Measurements from ENCODE around the gene EN1. TPM values are rescaled to one million over a fixed set of nuclear protein-coding genes. Genes with fewer than 3 reads are reported as not detected.

Gene EN1
- total RNA-seq, 1 experiment from 2014 or later, result 1.2 TPM

GRCh38 chr2:118835746-118836410, 11.6 kb downstream of the EN1 start:
- no peaks in the 10 kb centered on the region for H3K27me3 ChIP-seq
- peaks cover 30% of the 10 kb centered on the region for H3K36me3 ChIP-seq
- peak overlapping the region; percentile 54 for H3K4me3 ChIP-seq
- H3K9me3 ChIP-seq, result no peaks in the 10 kb centered on the region
- DNase-seq, result peak; percentile 63

GRCh38 chr2:118834901-118835745, 12.3 kb downstream of the EN1 start:
- Histone ChIP-seq H3K36me3 (peaks cover 24% of the 10 kb centered on the region), H3K4me3 (peak overlapping the region; percentile 54), H3K27me3 (no peaks in the 10 kb centered on the region), H3K9me3 (no peaks in the 10 kb centered on the region)
- DNase-seq, result peak; percentile 72

- Histone ChIP-seq H3K9me3 (no peaks in the 10 kb centered on the region), H3K27me3 (no peaks in the 10 kb centered on the region), H3K36me3 (peaks cover 19% of the 10 kb centered on the region), H3K4me3 (peak overlapping the region; percentile 54)
- DNase-seq, result peak; percentile 78
Measured at GRCh38 chr2:118834440-118834810, 13.0 kb downstream of the EN1 start.

GRCh38 chr2:118833716-118834439, 13.6 kb downstream of the EN1 start:
- Histone ChIP-seq H3K36me3 (peaks cover 14% of the 10 kb centered on the region; the same call in 1 of the 2 replicates), H3K4me3 (peak overlapping the region; percentile 54), H3K9me3 (no peaks in the 10 kb centered on the region), H3K27me3 (no peaks in the 10 kb centered on the region)
- no peak for DNase-seq

- no peak overlapping the region for H3K4me3 ChIP-seq
- no peaks in the 10 kb centered on the region for H3K27me3 ChIP-seq
- peaks cover 8% of the 10 kb centered on the region; the same call in 1 of the 2 replicates for H3K36me3 ChIP-seq
- no peaks in the 10 kb centered on the region for H3K9me3 ChIP-seq
- DNase-seq, result no peak
Measured at GRCh38 chr2:118832791-118833715, 14.4 kb downstream of the EN1 start.

GRCh38 chr2:118832071-118832790, 15.2 kb downstream of the EN1 start:
- no peaks in the 10 kb centered on the region for H3K27me3 ChIP-seq
- DNase-seq, result no peak
- no peak overlapping the region for H3K4me3 ChIP-seq
- no peaks in the 10 kb centered on the region for H3K9me3 ChIP-seq
- H3K36me3 ChIP-seq, result peaks cover 5% of the 10 kb centered on the region; the same call in 1 of the 2 replicates

- H3K4me3 ChIP-seq, result no peak overlapping the region
- DNase-seq, result no peak
- H3K27me3 ChIP-seq, result no peaks in the 10 kb centered on the region
- H3K9me3 ChIP-seq, result no peaks in the 10 kb centered on the region
- no peaks in the 10 kb centered on the region for H3K36me3 ChIP-seq
Measured at GRCh38 chr2:118830881-118831280, 16.6 kb downstream of the EN1 start.

GRCh38 chr2:118830118-118830517, 17.3 kb downstream of the EN1 start:
- no peak for DNase-seq
- H3K4me3 ChIP-seq, result no peak overlapping the region

GRCh38 chr2:118826093-118826492, 21.4 kb downstream of the EN1 start:
- no peaks in the 10 kb centered on the region for H3K36me3 ChIP-seq
- H3K9me3 ChIP-seq, result no peaks in the 10 kb centered on the region
- no peak overlapping the region for H3K4me3 ChIP-seq
- no peaks in the 10 kb centered on the region for H3K27me3 ChIP-seq
- no peak for DNase-seq

More at GRCh38 chr2:118830118-118830517, 17.3 kb downstream of the EN1 start:
- Histone ChIP-seq H3K36me3 (no peaks in the 10 kb centered on the region), H3K27me3 (no peaks in the 10 kb centered on the region), H3K9me3 (no peaks in the 10 kb centered on the region)

- no peaks in the 10 kb centered on the region for H3K36me3 ChIP-seq
- DNase-seq, result no peak
- H3K4me3 ChIP-seq, result no peak overlapping the region
- H3K9me3 ChIP-seq, result no peaks in the 10 kb centered on the region
- no peaks in the 10 kb centered on the region for H3K27me3 ChIP-seq
Measured at GRCh38 chr2:118823633-118824032, 23.8 kb downstream of the EN1 start.

- H3K4me3 ChIP-seq, result no peak overlapping the region
- no peaks in the 10 kb centered on the region for H3K36me3 ChIP-seq
- no peak for DNase-seq
- no peaks in the 10 kb centered on the region for H3K9me3 ChIP-seq
- no peaks in the 10 kb centered on the region for H3K27me3 ChIP-seq
Measured at GRCh38 chr2:118822572-118822971, 24.9 kb downstream of the EN1 start.

- no peaks in the 10 kb centered on the region for H3K36me3 ChIP-seq
- no peaks in the 10 kb centered on the region for H3K27me3 ChIP-seq
- H3K4me3 ChIP-seq, result no peak overlapping the region
- H3K9me3 ChIP-seq, result no peaks in the 10 kb centered on the region
- no peak for DNase-seq
Measured at GRCh38 chr2:118822015-118822414, 25.4 kb downstream of the EN1 start.

- Histone ChIP-seq H3K9me3 (no peaks in the 10 kb centered on the region), H3K27me3 (no peaks in the 10 kb centered on the region), H3K36me3 (no peaks in the 10 kb centered on the region), H3K4me3 (no peak overlapping the region)
- DNase-seq, result no peak
Measured at GRCh38 chr2:118817469-118817868, 30.0 kb downstream of the EN1 start.

GRCh38 chr2:118816669-118817068, 30.8 kb downstream of the EN1 start:
- no peaks in the 10 kb centered on the region for H3K9me3 ChIP-seq
- no peaks in the 10 kb centered on the region for H3K27me3 ChIP-seq
- H3K4me3 ChIP-seq, result no peak overlapping the region
- H3K36me3 ChIP-seq, result no peaks in the 10 kb centered on the region
- DNase-seq, result no peak

- H3K4me3 ChIP-seq, result no peak overlapping the region
- no peaks in the 10 kb centered on the region for H3K27me3 ChIP-seq
- H3K36me3 ChIP-seq, result no peaks in the 10 kb centered on the region
- no peak for DNase-seq
- no peaks in the 10 kb centered on the region for H3K9me3 ChIP-seq
Measured at GRCh38 chr2:118815731-118816130, 31.7 kb downstream of the EN1 start.

GRCh38 chr2:118815314-118815713, 32.1 kb downstream of the EN1 start:
- no peaks in the 10 kb centered on the region for H3K9me3 ChIP-seq
- DNase-seq, result no peak

More at GRCh38 chr2:118815314-118815713, 32.1 kb downstream of the EN1 start:
- no peaks in the 10 kb centered on the region for H3K36me3 ChIP-seq
- H3K27me3 ChIP-seq, result no peaks in the 10 kb centered on the region
- H3K4me3 ChIP-seq, result no peak overlapping the region
